M059J (cell line): Measurements from ENCODE around the gene E2F7. TPM values are rescaled to one million over a fixed set of nuclear protein-coding genes. Genes with fewer than 3 reads are reported as not detected.

Experiments used
- DNase-seq: peaks from one replicate; pipeline ENCODE4 v3.0.0-alpha.2; 2012; ENCODE audit warnings: low read depth
- total RNA-seq: library from RNA; depleted of rRNA; stranded (reverse); fragments of >200 nt; shearing (Covaris generic); gene quantifications from 2 replicates; pipeline ENCODE4 v1.2.3, GENCODE V29; 2014

The E2F7 gene
- total RNA-seq, 1 experiment from 2014 or later: 36.7 TPM

DNA sequence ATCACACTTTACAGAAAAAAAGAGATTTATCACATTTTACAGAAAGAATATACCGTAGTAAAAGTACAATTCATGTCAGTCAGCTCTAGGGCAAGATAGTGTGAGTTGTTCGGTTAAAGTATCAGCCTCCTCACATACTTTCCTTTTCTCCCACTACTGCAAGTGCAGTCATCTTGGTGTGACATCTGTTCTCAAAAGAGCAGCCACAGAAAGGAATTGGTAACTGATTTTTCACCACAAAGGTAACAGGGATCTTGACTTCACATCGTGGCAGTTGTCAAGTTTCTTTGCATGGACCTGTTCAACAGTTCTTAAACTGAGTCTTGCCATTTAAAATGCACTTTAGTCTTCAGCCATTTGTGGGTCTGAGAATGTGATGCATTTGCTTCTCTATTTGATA, 5.0 kb upstream of the E2F7 start:
- DNase-seq: no peak

DNA sequence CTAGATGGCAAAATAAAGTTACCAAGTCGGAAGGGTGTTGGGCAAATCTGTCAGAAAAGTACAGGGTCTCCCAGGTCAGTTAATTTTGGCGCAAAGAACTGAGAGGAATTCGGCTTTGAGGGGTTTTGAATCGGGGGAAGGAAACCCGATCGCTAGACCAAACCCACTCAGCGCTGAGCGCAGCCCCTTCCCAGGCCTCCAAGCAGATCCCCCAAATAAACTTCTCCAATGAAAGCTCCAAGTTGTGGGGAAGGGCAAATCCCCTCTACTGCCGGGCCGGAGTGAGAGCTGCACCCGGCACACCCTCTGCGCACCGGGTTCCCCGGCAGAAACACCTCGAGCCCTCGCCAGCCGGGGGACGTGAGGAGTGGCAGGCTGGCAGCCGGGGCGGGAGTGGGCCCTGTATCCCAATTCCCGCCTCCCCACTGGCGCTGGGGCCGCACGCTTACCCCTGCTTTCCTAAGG, 441 bp downstream of the E2F7 start:
- no peak for DNase-seq

DNA sequence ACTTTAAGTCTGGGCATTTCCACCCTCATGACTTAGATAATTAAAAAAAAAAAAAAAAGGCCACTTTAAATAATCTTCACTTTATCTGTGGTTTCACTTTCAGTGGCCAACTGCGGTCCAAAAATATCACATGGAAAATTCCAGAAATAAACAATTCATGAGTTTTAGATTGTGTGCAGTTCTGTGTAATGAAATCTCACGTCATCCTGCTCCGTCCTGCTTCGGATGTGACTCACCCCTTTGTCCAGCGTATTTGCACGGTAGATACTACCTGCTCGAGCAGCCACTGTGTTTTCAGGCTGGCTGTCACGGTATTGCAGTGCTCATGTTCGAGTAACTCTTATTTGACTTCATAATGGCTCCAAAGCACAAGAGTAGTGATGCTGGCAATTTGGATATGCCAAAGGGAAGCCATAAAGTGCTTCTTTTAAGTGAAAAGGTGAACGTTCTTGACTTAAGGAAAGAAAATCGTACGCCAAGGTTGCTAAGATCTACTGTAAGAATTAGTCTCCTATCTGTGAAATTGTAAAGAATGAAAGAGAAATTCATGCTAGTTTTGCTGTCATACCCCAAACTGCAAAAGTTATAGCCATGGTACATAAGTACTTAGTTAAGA, 2.4 kb downstream of the E2F7 start:
- peak; percentile 89 for DNase-seq

DNA sequence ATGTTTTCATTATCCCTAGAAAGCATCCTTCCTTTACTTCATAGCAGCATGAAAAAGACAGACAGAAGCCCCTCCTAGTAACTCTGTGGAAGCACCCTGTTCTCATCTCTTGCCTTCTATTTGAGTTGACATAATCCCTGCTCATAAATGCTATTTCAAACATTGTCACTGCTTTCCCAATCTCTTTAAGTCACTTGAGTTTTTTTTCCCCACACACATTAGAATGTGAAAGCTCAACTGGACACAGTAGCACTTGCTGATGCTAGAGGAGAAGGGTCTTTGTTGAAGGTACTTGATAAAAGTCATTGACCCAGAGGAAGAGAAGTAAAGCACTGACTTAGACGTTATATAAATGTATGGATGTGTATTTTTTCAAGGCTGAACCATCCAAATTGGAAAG, 3.0 kb downstream of the E2F7 start:
- DNase-seq: no peak

DNA sequence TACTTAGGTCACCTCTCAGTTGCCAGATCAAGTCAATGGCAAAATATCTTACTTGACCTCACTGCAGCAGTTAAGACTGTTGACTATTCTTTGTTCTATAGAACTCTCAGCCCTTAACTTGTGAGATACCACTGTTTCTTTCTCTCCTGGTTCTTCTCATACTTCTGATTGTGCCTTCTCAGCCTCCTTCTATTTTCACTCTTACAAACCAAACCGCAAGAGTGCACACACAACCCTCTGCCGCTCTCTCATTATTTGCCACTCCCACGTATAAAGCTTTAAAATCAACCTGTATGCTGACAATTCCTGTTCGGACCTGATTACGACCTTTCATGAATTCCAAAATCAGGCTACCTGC, 4.5 kb downstream of the E2F7 start:
- DNase-seq: no peak

DNA sequence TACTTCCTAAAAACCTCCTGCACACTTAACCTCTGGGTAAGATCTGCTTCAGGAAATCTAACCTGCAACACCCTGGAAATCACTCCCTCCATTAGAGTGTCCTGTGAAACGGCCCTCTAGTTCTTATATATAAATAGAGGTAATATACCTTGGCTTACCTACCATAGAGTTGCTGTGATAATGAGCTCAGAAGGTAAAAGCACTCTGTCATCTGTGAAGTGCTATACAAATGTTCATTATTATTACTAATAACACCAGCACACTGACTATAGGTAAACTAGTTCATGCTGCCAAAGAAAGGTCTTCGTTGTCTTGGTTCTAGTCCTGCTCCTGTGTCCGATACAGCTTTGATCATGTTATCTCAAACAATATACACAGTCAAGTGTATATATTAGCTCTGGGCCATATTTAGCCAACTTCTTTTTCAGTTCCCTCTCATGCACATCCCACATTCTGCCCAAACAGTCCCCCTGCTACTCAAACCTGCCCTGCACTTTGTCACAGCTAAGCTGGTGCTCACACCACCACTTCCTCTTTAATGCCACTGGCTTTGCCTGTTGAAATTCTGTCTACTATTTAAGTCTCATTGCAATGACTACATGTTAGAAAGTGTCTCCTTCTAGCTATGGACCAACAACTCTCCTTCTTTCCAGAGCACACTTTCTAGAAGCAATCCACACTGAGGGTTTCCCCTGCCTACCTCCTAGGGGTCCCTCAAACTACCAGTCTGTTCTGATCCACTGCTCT, 5.1 kb downstream of the E2F7 start:
- no peak for DNase-seq

DNA sequence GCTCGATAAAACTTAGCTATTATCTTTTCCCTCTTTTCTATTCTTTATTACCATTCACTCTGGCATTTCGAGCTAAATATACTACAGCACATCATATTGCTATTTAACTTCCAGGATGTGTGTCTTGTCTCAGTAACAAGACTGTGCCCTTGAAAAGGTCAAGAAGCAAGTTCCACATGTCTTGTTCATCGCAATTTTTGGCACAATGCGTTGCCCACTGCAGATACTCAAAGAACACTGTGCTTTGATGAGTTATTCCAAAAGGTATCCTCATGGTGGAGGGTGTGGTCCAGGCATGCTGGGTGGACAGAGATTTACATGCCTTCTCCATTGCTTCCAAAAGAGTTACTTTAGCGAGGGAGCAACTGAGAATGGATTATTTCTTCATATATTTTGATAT, 6.6 kb downstream of the E2F7 start:
- peak; percentile 16 for DNase-seq

DNA sequence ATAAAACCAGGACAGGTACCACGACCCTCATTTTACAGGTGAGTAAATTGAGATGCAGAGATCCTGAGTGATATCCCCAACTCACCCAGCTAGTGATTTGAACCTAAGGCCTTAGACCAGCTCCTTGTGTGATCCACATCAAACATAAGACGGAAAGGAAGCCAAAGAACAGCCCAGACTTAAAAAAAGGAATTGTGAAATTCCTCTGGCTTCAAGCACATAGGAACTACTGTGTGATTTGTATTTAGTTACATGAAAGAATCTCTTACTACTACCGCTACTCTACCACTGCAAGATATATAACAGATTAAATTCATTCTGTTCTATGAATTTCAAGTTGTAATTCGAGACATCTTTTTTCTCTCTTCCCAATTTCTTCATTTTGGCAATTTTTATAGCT, 10.5 kb downstream of the E2F7 start:
- no peak for DNase-seq

DNA sequence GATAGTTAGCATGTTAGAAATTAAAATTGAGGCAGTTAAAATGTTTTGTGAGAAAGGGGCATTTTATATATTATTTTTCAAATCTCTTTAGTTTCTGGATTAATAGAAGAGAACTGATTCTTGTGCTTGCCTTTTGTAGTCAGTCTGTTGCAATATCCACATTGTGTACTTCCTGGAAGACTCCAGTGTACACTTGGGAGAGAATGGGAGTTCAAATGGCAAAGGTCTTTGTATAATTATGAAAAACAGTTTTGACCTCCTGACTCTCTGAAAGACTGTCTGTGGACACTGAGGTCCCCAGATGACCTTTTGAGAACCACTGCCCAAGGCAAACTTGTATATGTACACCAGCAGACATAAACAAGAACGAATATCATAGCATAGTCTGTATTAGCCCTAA, 12.1 kb downstream of the E2F7 start:
- DNase-seq: no peak

DNA sequence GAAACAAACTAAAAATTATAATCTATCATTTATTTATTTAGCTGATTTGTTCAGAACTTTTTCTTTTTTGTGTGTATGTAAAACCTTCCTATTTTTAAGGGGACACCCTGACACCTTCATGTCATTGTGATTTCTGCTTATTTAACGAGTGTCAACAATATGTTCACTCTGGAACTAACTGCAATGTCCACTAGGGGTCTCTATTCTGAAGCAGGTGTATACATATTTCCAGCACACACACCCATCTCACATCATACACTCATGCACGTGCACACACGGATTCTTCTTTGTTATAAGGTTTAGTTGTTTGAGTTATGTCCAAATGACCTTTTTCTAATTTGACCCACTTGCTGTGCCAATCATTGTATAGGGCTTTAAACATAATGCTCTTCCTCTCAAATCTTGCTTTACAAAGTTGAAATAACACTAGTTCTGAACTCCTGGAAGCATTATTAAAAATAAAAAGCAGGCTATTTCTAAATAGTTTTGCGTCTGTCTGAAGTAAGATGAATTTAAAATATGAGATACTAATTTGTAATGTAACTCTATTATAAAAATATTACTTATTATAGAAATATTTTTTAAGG, 15.5 kb downstream of the E2F7 start:
- peak; percentile 66 for DNase-seq

DNA sequence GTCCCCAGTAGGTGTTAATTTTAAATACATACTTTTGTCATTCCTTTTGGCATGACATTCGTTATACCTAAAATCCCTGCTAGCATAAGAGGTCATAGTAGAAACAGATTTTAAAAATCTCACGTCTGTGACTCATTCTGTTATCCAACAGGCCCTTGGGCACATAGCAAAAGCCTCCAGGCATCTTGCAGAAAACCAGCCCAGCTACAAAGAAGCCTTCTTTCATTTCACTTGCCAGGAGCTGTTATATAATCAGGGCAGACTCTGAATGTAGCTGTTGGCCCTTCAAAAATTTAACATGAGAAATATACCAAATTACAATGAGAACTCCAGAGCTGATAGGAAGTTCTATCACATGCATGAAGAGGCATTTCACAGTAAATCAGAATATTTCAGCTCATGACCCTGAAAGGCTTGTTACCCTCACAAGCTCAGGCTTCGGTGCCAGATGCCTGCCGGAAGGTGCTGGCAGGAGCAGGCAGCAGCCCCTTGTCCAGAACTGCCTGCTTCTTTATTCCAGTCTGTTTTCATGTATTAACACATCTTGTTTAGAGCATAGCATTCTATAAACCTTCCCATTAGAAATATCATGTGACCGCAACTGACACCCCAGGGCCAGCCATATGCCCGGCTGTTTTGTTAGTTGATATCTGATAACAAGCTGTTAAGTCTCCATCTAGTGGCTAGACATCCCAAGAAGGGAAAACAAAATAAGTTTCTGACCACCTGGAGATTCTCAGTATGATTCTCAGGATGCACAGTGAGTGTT, 17.8 kb downstream of the E2F7 start:
- no peak for DNase-seq

DNA sequence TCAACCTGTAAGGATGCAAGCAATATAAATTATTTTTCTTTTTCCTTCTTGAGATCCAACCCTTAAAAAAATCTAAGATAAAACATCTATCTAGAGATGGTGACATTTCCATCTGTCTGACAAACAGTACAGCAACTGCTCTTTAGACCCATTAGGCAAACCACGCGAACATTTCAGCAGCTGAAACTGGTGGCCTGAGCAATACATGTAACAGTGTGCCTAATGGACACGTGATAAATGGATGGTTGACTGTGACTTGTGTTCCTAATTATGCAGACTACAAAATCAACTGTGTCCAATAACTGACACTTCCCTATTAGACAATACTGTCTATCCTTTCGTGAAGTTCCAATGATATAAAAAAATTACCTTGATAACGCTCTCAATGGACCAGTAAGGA, 18.9 kb downstream of the E2F7 start:
- no peak for DNase-seq

DNA sequence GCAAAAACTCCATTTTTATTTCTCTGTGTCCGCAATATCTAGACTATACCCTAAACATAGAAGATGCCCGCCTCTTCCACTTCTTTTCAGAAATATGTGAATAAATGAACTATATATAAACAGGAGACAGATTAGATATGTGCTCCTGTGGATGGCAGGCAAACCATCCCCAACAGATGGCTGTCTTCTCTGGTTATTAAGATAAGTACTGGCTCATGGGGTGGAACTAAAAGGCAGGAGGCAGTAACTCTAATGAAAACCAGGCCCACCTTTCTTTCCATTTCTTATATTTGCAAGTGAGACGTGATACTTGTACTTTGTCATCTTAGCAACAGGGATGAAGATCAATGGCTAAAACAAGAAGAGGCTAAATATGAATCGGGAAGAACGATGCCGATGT, 20.2 kb downstream of the E2F7 start:
- DNase-seq: no peak

DNA sequence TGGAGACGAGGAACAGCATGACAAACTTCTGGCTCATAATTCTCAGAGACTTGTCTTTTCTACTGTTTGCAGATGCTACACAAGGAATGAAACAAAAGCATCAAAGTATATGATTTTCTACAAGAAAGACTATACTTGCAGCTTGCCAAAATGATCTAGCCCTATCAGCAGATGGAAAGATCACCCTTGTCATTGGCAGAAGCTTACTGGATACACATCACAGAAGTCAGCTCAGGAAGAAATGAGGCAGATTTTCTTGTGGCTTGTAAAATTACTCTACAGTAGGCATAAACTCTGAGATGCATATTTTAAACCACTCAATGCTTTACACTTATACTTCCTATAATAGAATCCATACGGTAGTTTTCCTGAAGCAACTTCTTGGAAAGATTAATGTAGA, 20.6 kb downstream of the E2F7 start:
- no peak for DNase-seq

DNA sequence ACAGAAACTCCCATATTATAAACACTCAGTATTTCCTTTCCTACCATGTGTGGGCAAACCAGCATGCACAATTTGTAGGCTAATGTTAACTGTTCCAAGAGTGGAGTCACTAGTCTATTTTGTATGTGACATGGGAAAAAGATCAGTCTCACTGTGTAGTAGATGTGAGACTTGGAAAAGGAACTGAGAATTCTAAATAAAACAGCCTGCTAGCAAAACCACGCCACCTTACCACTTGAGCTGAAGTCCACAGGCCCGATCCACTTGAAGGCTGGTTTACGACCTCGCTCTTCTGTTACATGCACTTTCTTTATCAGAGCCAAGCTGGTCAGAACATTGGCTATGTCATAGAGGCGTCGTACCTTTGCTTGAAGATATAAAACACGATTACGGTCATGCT, 22.5 kb downstream of the E2F7 start:
- DNase-seq: no peak

DNA sequence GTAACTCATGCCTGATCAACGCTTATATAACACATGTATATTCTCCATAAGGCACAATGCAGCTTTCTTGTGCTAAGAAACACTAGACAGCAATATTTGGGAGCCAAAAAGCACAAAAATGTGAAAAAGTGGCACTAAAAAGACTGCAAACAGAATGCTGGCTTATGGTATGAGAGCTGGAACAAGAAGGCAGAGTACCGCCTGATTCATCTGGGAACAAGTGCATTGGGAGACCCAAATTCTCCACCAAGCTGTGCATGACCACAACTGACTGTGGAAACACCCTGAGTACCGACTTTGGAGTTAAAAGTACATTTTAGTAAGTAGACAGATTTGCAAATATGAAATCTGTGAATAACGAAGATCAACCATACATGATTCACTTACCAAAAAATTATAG, 25.1 kb downstream of the E2F7 start:
- DNase-seq: no peak

DNA sequence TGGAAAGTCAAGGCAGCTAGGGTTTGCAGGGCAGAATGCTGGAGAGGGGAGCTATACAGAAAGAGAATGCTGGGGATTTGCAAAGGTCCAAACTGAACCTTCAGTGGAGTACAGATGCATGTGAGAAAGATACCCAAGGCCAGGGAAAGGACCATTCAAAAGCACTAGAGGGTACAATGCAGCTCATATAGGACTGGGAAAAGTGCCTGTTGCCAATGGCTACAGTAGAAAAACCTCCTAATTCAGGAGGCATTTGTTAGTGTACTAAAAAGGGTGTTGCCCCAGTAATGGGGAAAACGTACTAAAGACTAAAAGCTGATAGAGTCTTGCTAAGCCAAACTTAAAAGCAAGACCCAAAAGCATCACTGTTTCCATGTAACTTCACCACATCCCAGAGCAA, 30.1 kb downstream of the E2F7 start:
- DNase-seq: no peak

DNA sequence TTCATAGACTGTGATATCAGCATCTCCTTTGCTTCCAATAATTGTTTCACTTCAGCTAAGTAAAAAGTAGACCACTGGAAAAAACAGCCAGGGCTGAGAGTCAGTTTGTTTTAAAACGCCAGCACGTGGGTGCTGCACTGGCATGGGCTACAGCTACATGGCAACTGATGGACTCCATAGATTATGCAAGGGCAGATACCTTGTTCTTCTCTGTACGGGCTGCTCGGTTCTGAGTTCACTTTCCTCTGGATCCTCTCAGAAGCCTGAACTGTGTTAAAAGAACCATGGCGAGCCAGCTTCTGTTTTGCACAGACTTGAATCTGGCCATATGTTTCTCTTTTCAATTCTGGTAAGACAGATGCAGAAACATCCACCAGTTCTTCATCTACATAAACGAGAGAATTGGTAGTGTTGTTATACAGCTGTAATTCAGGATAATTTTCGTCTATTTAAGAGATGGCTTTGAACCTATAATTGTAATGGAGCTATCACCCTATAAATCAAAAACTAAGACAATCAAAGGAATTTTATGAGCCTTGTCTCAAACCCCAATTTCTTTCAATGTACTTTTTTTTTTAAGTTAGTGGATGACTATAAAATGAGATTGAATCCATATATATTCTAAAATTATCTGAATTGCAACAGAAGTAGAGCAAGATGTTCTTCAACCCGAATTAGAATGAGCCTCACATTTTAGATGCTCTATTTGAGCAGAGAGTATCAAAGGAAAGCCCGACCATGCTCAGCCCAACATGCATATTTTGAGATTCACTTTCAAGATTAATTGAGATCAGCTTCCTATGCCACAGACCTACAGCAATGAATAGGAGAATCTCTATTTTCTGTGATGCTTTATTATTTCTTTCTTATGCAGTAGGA, 31.5 kb downstream of the E2F7 start:
- no peak for DNase-seq

DNA sequence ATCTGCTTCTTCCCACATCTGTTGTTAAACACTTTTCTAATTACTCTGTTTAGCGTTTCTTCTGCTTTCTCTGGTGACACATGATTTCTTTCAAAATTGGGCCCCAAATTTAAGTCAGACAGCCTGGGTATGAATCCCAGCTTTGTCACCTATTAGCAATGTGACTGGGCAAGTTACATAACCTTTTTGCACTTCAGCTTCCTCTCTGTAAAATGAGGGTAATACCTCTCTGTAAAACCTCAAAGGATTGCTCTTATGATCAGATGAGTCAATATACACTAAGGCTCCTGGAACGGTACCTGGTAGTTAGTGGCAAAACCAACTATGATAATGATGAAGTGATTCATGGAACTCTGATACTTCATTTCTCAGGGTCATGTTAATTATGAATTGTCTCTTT, 33.0 kb downstream of the E2F7 start:
- peak; percentile 80 for DNase-seq

DNA sequence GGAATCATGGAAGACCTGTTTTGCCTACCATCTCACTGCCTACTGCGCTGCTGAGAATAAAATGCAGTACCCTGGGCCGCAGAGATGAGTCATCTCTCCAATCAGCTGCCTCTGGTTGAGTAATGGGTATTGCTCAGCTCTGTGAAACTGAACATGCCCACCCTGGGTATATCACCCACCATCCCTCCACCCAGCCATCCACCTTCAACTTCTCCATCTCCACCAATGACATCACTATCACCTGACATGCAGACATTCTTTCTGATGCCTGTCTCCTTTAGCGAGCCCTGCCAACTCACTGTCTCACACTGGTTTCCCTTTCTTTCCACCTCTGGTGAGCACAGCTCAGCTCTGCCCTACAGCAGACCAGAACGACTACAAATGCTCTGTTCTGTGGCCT, 33.6 kb downstream of the E2F7 start:
- peak; percentile 56 for DNase-seq

DNA sequence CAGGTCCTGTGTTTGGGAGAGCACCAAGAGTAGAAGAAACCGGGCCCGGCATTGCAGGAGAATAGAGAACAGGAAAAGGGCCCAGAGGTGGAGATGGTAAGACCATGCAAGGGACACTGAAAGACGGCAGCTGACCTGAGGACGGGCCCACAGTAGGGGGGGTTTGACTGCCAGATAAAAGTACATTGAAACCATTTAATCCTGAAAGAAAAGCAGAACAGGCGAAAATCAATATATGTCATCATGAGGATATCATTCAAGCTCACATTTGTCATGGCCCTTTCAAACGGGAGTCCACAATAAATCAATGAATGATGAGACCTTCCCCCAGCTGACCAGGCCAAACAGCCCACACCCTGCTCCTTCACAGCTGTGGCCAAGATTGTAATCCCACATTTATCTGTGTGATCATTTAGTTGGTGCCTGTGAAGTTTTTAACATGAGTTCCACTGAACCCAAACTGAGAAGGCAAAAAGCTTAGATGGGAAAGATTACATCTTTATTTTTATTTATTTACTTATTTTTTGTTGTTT, 39.5 kb downstream of the E2F7 start:
- no peak for DNase-seq
